Testis (tissue), 2 donors: ENCODE measurements around the gene MBNL2.

Experiments
- POLR2A ChIP-seq: fragments of 450-650 bp; IDR thresholded peaks from one replicate; pipeline ENCODE4 v1.6.1; 2017; ENCODE audit warnings: antibody characterized with exemption, mild to moderate bottlenecking, moderate library complexity
- TF ChIP-seq, protein P1 (sequence below), 3 experiments: fragments of 450-650 bp in 2 of 3; fragments of 200-600 bp in 1 of 3; sonication (generic) in 1 of 3; IDR thresholded peaks; one replicate each; pipeline ENCODE4 v1.5.1; 2016 to 2019; ENCODE audit warnings: antibody characterized with exemption in 3 of 3, mild to moderate bottlenecking in 2 of 3, moderate library complexity in 1 of 3

DNA sequence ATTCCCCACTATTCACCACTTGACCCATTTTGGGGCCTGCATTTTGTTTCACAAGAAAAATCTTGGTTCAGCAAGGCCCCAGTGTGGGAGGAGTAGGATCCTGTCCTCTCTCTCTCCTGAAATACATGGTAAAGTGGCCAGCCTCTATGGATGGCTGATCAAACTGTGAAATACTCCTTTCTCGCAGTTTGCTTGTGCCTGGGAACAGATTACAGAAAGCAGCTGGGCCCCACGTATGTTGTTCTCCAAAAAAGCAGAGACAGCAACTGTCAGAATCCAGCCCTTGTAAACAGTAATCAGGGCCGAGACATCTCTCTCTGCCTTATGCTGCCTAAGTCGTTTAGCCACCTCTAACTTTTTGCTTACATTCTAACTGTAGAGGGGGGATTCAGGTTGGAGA lies 150.8 kb downstream of the MBNL2 start:
- no peak for TF ChIP-seq POLR2A
- TF ChIP-seq, protein P1, sequence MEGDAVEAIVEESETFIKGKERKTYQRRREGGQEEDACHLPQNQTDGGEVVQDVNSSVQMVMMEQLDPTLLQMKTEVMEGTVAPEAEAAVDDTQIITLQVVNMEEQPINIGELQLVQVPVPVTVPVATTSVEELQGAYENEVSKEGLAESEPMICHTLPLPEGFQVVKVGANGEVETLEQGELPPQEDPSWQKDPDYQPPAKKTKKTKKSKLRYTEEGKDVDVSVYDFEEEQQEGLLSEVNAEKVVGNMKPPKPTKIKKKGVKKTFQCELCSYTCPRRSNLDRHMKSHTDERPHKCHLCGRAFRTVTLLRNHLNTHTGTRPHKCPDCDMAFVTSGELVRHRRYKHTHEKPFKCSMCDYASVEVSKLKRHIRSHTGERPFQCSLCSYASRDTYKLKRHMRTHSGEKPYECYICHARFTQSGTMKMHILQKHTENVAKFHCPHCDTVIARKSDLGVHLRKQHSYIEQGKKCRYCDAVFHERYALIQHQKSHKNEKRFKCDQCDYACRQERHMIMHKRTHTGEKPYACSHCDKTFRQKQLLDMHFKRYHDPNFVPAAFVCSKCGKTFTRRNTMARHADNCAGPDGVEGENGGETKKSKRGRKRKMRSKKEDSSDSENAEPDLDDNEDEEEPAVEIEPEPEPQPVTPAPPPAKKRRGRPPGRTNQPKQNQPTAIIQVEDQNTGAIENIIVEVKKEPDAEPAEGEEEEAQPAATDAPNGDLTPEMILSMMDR (IDR thresholded peaks at IDR 0.05), result no peak
